Mononuclear cell (primary cell): ENCODE measurements around the gene SEMA4C. TPM values are rescaled to one million over a fixed set of nuclear protein-coding genes. Genes with fewer than 3 reads are reported as not detected.

Experiments used
- H3K27me3 ChIP-seq: 2 replicates; pipeline ENCODE4 v1.6.0; 2011; ENCODE audit warnings: low read length, control low read depth; ENCODE audit not compliant: insufficient read depth
- H3K4me1 ChIP-seq: 2 replicates; pipeline ENCODE4 v1.5.1; 2011; ENCODE audit warnings: mild to moderate bottlenecking, low read length, control low read depth; ENCODE audit not compliant: insufficient read depth
- H3K4me3 ChIP-seq: 2 replicates; pipeline ENCODE4 v1.5.1; 2011; ENCODE audit warnings: mild to moderate bottlenecking, low read length, moderate library complexity
- H3K9me3 ChIP-seq: 2 replicates; pipeline ENCODE4 v1.5.1; 2011; ENCODE audit warnings: low read depth, mild to moderate bottlenecking, control low read depth, low read length
- total RNA-seq: library from RNA; depleted of rRNA; stranded (reverse); fragments of >200 nt; gene quantifications from one replicate; pipeline ENCODE4 v1.2.3, GENCODE V29; 2012

SEMA4C gene
- total RNA-seq, 1 donor: 7.5 TPM

DNA sequence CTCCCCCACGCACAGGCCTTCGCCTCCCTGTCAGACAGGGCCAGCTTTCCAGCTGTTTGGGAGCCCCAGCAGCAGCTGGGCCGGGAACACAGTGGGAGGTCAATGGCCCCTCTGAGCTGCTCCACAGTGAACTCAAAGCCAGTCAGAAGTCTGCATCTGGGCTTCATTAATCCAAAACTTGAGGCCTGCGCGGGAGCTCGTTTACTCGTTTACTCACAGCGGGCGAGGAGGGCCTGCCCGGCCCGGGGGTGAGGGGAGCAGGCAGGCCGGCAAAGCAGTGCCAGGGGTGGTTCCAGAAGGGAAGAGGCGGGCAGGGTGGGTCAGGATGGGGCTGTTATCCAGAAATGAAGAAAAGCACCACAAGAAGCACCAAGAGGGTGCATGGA is 36.8 kb upstream of the SEMA4C start:
- Histone ChIP-seq H3K4me1 (no peaks in the 10 kb centered on the region), H3K4me3 (no peak overlapping the region), H3K9me3 (no peaks in the 10 kb centered on the region), H3K27me3 (no peaks in the 10 kb centered on the region)

DNA sequence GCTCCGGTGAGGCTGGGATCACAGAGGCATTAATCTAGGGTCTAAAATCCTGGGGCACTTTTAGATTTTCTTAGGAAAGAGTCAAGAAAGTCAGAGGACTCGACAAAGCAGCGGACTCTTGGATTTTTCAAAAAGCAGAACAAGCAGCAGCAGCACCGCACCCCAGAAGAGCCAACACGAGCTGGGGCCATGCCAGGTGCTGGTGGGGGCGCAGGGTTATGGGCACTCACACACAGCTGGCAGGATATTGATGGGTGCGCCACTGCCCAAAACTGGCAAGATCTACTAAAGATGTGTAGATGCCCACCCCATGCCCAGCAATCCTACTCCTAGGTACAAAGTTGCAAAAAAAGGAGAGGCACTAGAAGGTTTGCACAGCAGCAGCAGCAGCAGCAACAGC is 33.9 kb upstream of the SEMA4C start:
- Histone ChIP-seq H3K4me3 (no peak overlapping the region), H3K4me1 (no peaks in the 10 kb centered on the region), H3K27me3 (no peaks in the 10 kb centered on the region), H3K9me3 (no peaks in the 10 kb centered on the region)

DNA sequence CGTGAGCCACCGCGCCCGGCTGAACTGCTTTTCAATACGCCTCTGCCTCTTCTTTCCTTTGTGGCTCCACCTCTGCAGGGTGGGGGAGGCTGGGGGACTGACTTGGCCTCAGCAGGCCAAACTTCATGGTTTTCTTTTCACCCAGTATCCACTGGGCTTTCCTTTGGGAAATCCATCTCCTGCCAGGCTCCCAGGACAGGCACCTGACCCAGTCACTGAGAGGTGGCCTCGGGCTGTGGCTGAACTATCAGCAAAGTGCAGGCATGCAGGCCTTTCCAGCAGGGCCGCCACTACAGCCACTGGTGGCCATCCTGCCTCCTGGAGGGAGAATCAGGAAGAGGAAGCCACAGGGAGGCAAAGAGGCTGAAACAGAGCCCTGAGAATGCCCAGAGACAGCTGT is 33.4 kb upstream of the SEMA4C start:
- H3K9me3 ChIP-seq: no peaks in the 10 kb centered on the region
- no peak overlapping the region for H3K4me3 ChIP-seq
- no peaks in the 10 kb centered on the region for H3K27me3 ChIP-seq
- H3K4me1 ChIP-seq: no peaks in the 10 kb centered on the region

DNA sequence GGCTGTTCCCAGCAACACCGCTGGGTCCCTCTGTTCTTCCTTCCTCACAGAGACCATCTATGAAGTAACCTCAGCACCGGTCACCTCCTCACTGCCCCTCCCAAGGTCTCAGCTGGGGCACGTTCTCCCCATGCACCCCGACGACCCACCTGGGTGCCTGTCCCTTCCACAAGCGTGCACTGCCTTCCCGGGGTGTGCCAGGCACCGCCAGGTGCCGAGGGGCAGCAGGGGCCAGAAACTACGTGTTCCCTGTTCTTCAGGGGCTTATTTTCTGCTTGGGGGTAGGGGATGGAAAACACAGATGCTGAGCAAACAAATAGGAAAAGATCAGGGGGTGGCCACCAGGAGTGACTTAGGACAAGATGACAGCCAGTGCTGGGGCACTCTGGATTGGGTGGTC is 30.4 kb upstream of the SEMA4C start:
- H3K4me3 ChIP-seq: no peak overlapping the region

DNA sequence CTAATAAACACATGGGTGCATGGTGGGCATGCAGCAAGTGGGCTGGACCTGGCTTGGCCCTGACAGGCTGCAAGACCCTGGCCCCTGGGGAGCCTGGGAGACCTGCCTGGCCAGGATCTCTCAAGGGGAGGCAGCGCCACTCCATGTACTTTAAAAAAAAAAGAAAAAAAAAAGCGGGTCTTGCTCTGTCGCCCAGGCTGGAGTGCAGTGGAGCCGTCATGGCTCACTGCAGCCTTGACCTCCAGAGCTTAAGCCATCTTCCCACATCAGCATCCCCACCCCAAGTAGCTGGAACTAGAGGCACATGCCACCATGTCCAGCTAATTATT is 29.5 kb upstream of the SEMA4C start:
- Histone ChIP-seq H3K27me3 (no peaks in the 10 kb centered on the region), H3K4me3 (no peak overlapping the region), H3K4me1 (peaks cover 6% of the 10 kb centered on the region), H3K9me3 (no peaks in the 10 kb centered on the region)

More for the DNA sequence above, 30.4 kb upstream of the SEMA4C start:
- H3K27me3 ChIP-seq: no peaks in the 10 kb centered on the region
- H3K4me1 ChIP-seq: peaks cover 6% of the 10 kb centered on the region
- no peaks in the 10 kb centered on the region for H3K9me3 ChIP-seq

DNA sequence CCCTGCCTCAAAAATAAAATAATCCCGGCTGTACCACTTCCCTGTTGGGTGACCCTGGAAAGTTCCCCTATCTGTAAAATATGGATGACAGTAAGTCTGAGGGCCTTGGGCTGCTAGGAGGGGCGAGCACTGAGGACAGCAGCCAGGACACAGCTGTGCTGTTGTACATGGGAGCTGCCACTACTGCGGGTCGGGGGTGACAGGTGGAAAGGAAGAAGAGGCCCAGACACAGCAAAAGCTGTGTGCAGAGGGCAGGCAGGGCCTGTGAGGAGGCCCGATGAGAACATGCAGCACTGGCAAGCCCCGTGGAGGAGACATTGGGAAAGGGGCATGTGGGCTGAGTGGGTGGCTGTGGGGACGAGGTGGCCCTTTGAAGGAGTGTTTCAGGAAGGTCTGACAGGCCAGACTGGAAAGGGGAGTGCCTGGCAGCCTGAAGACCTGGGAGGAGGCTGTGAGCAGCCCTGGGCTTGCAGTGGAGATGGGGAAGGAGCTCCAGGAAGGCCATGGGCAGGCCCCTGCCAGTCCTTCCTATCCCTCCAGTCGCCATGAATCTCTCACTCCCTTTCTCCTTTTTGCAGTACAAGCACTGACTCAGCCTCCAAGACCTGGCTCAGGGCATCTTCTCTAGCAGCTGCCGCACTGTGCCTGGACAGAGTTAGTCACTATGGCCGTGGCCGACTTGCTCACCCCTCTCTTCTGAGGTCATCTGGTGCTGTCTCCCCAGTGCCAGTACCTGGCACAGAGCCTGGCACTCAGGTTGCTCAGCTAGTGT is 28.9 kb upstream of the SEMA4C start:
- H3K4me3 ChIP-seq: no peak overlapping the region
- H3K9me3 ChIP-seq: no peaks in the 10 kb centered on the region
- peaks cover 6% of the 10 kb centered on the region for H3K4me1 ChIP-seq
- H3K27me3 ChIP-seq: no peaks in the 10 kb centered on the region

DNA sequence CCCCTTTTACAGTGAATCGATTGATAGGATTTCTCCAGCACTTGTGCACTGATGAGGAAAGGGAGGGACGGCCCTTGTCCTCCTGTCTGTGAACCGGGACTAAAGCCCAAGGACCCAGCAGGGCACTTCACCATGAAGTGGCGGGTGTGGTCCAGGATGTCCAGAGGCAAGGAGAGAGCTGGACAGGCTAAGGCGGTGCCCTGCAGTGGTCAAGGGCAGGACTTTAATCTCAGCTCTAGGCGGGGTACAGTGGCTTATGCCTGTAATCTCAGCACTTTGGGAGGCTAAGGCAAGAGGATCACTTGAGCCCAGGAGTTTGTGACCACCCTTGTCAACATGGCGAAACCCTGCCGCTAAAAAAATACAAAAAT is 28.2 kb upstream of the SEMA4C start:
- H3K27me3 ChIP-seq: no peaks in the 10 kb centered on the region
- peaks cover 6% of the 10 kb centered on the region for H3K4me1 ChIP-seq
- H3K4me3 ChIP-seq: no peak overlapping the region
- H3K9me3 ChIP-seq: no peaks in the 10 kb centered on the region

DNA sequence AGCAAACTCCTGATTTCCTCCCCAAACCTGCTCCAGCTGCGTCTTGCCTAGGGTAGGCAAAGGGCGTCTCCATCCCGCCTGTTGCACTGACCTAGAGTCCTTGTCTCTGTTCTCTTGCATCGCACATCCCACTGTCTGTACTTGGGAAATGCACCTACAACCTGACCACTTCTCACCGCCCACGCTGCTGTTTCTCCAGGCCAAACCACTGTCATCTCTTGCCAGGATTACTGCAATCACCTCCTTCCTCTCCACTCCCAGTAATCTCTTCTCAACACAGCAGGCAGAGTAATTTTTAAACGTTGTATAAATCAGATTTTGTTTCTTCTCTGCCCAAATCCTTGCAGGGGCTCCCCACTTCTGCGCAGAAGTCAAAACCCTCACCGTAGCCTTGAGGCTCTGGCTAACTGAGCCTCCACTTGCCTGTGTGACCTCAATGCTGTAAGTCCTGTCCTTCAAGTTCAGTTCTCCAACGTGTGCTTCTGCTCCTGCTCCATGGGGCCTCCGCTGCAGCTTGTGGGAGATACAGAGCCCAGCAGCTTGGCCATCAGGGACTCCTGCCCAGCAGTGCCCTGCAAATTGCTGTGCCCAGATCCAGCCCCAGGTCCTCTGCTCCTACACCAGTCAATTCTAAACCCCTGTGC is 27.7 kb upstream of the SEMA4C start:
- no peak overlapping the region for H3K4me3 ChIP-seq
- H3K4me1 ChIP-seq: peaks cover 6% of the 10 kb centered on the region
- H3K9me3 ChIP-seq: no peaks in the 10 kb centered on the region
- no peaks in the 10 kb centered on the region for H3K27me3 ChIP-seq

DNA sequence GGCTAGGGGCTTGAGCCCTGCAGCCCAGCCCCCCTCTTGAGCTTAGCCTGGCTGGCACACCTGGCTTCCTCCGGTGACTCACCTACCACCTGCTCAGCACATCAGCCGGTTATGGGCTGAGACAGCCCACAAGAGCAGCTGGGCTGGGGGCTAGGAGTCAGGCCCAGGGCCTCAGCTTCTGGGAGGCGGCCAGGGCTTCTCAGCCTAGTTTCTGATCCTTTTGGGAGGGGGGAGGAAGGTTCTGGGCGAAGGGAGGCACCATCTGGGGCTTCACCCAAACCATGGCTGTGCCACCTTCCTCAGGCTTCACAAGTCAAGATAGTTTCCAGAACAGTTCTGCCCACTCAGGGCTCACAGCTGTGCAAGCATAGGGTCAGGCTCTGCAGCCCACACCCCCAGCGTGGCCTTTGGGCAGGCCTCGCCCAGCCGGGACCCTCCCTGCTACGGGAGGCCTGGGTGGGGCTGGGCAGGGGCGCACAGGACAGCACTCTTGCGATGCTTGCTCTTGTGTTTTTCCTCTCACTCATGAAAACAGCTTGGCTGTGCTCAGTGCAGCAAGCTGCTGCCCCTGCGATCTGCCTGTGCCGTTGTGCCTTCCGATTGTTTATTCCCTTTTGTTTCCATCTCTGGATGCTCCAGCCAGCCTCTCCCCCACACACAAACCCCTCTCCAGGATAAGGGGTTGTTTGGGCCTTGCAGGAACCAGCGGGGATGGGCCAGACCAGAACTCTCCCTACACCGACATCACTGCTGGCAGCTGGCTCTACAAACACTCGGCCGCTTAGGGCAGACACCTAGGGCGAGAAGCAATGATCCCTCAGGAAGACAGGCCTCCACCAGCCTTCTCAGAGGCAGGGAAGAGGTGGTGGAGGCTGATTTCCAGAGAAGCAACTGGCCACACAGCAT is 26.1 kb upstream of the SEMA4C start:
- Histone ChIP-seq H3K4me1 (peaks cover 19% of the 10 kb centered on the region), H3K9me3 (no peaks in the 10 kb centered on the region), H3K27me3 (no peaks in the 10 kb centered on the region), H3K4me3 (no peak overlapping the region)

DNA sequence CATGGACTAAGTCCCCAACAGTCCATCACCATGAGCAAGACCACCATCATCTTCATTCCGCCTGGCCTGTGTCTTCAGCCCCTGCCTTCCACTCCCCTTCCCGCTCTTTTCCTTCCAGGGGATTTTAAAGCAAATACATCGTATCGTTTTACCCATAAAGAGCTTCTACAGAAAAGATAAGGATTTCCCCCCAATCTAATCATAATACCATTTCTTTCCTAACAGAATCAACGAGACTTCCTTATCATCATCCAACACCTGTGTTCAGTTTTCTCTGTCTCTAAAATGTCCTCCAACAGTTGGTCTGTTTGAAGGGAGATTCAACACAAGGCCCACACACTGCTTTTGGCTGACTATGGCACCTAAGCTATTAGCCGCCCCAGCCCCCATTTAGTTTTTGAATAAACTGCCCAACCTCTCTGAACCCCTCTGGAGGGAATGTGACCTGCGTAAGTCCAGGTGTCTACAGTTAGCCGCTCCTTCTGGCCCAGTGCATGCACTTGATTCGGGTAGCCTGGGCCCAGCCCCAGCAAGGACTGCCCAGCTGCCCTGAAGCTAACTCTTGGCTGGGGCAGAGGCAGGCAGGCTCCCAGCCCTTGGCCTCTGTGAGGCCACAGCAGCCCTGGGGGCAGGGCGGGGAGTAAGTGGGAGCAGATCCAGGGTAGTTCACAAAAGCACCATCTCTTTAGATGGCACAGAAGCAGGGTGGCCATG is 25.3 kb upstream of the SEMA4C start:
- peaks cover 21% of the 10 kb centered on the region for H3K4me1 ChIP-seq
- H3K27me3 ChIP-seq: no peaks in the 10 kb centered on the region

DNA sequence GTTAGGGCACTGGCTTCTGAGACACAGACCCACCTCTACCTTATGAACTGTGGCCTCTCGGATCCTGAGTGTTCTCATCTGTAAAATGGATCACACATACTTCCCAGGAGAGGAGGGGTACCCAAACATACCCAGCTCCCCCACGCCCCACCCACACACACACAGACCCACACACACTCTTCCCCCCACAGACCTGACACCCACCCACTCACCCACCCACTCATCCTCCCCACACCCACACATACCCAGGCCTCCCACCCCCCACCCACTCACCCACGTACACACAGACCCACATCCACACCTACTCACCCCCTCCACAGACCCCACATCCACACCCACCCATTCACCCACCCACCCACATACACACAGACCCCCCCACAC is 24.3 kb upstream of the SEMA4C start:
- Histone ChIP-seq H3K9me3 (no peaks in the 10 kb centered on the region), H3K4me1 (peaks cover 21% of the 10 kb centered on the region), H3K4me3 (no peak overlapping the region), H3K27me3 (no peaks in the 10 kb centered on the region)

More for the DNA sequence above, 25.3 kb upstream of the SEMA4C start:
- H3K4me3 ChIP-seq: no peak overlapping the region
- no peaks in the 10 kb centered on the region for H3K9me3 ChIP-seq

DNA sequence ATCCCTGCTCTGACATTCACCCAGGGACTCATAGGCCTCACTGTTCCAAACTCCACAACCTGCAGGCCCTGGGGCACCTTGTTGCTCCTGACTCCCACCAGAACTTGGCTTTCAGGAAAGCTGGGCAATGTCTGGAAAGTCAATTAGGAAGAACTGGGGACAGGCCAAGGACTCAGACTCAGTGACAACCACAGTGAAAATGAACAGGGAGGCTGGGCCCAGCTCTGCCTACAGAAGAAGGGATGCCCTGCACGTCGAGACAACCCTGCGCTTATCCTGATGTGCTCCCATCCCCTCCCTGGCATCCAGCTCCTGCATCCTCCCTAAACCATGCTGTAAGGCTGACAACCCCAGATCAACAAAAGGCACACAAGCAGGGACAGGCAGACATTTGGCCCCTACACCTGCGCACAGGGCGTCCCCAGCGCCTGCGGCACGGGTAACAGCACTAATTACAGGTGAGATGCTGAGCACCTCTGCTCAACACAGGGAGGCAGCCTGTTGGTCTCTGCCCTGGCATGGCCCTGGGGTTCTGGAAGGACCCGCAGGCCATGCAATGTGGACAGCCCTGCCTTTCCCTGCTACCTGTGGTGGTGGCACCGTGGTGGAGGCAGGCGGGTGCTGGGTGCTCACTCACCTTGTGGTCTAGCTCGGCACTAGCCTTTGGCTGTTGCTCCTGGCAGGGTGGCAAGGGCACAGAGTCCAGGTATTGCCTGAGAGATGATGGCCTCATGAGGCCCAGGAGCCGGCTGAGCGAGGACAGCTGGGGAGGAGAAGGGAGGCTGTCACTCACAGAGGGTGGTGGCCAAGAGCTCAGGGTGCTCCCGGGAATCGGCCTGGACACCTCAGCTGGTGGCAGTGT is 23.6 kb upstream of the SEMA4C start:
- Histone ChIP-seq H3K9me3 (no peaks in the 10 kb centered on the region), H3K4me3 (no peak overlapping the region), H3K27me3 (no peaks in the 10 kb centered on the region), H3K4me1 (peaks cover 25% of the 10 kb centered on the region)

DNA sequence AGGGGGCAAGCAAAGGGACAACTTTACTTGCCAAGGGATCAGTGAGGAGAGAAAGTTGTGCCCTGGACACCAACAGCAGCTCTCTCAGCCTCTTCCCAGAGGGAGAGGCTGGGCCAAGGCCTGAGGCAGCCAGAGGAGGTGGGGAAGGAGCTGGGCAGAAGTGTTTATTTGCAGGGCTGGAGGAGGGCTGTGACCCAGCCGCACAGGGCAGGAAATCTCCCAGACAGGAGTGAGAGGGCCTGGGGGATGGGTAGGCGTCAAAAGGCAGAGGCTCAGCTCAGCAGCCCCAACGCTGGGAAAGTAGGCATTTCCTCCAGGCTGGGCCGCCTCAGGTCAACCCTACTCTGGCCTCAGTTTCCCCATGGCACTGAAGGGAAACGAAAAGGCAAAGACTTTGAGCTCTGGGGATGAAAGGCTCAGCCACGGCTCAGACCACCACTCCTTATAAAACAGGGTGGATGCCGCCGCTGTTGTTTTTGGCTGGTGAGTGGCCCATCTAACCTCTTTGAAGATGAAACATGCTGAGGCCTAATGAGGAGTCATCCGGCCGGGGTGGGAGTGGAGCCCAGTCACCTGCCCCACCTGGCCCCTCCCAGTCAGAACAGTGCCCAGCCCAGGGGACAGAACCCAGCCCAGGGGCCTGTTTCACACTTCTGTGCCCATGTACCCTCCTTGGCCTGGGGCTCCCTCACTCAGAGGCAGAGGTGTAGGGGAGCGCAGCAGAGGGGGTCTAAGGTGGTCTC is 21.9 kb upstream of the SEMA4C start:
- Histone ChIP-seq H3K9me3 (no peaks in the 10 kb centered on the region), H3K4me1 (peaks cover 40% of the 10 kb centered on the region), H3K4me3 (no peak overlapping the region), H3K27me3 (no peaks in the 10 kb centered on the region)
